ENCODE data around the gene MYO3B.
A peak's percentile ranks its signal among the peaks of the same experiment; 100 is the strongest.

Gene MYO3B

DNA sequence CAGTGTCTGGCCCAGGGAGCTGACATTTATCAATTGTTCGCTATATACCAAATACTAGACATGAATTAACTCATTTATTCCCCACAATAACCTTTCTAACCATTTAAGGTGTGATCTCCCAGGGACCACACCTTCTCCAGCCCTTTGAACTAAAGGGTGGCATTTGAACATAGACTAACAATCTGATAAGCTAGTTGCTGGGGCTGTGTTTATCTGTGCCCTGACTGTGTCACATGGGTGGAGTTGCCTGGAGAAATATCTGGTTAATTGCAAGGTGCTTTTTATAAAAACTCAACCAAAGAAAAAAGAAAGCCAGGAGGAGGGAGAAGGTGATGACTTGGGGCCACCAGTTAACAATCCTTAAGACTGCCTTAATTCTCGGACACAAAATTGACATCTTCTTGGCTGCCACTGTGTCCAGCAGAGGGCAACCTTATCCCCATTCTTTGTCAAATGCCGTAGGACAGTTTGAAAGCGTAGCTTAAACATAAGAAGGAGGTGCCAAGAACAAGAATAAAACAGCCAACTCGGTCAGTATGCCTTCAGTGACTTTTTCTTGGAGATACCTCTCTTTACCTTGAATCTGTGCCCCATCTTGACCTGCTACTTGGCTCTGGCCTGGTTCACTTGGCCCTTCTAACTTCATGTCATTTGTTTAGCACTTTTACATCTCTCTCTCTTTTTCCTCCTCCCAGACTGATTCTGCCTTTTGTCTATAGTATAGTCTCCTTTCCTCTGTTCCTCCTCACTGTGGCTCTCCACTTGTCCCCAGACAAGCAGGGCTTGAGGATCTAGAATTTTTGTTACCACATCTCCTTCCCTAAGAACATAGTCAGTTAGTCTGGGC, 183.4 kb downstream of the MYO3B start:
- DNase-seq (ENCODE audit: low read depth in 2 of 2), result peak; percentile 65 to 72
- TF ChIP-seq, protein P1, sequence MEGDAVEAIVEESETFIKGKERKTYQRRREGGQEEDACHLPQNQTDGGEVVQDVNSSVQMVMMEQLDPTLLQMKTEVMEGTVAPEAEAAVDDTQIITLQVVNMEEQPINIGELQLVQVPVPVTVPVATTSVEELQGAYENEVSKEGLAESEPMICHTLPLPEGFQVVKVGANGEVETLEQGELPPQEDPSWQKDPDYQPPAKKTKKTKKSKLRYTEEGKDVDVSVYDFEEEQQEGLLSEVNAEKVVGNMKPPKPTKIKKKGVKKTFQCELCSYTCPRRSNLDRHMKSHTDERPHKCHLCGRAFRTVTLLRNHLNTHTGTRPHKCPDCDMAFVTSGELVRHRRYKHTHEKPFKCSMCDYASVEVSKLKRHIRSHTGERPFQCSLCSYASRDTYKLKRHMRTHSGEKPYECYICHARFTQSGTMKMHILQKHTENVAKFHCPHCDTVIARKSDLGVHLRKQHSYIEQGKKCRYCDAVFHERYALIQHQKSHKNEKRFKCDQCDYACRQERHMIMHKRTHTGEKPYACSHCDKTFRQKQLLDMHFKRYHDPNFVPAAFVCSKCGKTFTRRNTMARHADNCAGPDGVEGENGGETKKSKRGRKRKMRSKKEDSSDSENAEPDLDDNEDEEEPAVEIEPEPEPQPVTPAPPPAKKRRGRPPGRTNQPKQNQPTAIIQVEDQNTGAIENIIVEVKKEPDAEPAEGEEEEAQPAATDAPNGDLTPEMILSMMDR (IDR thresholded peaks at IDR 0.05; ENCODE audit: low read depth, low read length), result peak; percentile 73
- H3K4me3 ChIP-seq (replicated peaks in 1 of 2; ENCODE audit: low read depth in 2 of 2, low read length in 2 of 2), result no peak overlapping the region

DNA sequence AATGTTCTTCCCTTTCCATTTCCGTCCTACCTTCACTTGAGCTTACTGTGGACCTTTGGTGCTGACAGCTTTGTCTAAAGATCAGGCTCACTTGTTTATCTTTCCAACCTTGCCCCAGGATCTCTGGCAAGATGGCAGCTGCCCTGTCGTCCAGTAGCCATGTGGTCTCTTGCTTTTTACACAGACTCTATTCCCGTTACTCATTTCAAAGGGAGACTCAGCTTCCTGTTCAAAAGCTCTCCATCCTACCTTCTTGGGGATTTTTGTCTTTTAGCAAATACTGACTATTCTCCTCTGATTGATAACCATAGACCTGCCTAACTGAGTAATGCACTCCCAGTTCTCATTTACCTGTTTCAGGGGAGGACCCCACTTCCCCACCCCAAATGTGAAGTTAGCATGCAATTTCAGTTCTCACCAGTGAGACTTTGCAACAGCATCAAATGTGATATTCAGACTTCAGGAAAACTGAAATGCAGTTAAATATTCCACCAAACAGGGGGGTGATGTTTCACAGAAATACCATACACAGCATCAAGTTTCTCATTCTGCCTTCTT, 184.4 kb downstream of the MYO3B start:
- DNase-seq (ENCODE audit: low read depth in 2 of 2), result no peak
- TF ChIP-seq, protein P1 (IDR thresholded peaks at IDR 0.05; ENCODE audit: low read depth, low read length), result no peak

DNA sequence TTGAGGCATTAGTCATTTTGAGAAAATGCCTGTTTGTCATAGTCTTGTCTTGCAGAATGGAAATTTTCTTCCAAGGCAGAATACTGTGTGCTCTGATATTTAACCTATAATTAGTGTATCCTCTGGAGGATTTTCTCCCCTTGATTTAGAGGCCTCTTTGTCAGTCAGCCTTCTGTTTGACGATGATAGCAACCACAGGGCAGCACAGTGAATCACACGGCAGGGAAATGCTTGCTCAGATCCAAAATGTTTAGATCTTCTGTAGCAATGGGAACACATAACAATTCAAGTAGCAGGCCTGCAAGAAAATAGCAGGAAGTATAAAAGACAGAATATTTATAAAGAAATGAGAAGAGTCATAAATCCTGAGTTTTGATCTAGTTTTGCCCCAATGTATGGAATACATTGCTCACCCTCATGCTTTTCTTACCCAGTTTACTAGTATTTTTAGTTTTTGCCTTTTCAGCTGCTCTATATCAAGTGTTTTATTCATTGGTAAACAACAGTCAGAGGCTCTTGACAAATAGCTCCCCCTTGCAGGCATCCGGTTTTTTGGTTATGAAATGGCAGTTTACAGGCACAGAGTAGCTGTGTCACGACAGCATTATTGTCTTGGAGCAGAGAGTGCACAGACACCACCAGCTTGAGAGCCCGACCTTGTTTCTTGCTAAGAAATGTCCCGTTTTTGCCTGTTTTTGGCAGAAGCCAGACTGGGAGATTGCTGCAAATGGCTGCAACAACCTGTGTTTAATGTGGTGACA, 185.1 kb downstream of the MYO3B start:
- DNase-seq (ENCODE audit: low read depth in 2 of 2), result peak in 1 of 2 donors; percentile 59
- TF ChIP-seq, protein P1 (IDR thresholded peaks at IDR 0.05; ENCODE audit: low read depth, low read length), result no peak
- no peak overlapping the region for H3K4me3 ChIP-seq (replicated peaks in 1 of 2; ENCODE audit: low read depth in 2 of 2, low read length in 2 of 2)

More for the DNA sequence above, 184.4 kb downstream of the MYO3B start:
- H3K4me3 ChIP-seq (replicated peaks in 1 of 2; ENCODE audit: low read depth in 2 of 2, low read length in 2 of 2), result no peak overlapping the region

DNA sequence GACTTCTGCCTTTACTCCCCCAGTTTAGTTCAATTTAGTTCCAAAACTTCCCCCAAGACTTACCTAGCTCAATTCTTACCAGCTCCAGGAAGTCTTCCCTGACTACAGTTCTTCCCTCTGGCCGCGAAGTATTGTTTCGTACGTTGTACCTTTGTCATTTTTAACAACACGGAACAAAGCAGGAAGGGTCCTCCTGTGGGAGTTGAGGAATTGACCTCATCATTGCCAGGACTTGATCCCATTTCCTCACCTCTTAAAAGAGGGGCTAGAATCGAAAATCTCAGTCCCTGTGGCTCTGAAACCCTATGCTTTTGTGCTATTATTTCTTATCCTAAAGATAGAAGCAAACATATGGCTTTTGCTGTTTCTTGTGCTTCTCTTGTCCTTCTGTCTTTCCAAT, 187.1 kb downstream of the MYO3B start:
- no peak for DNase-seq (ENCODE audit: low read depth in 2 of 2)
- TF ChIP-seq, protein P1 (IDR thresholded peaks at IDR 0.05; ENCODE audit: low read depth, low read length), result no peak
- no peak overlapping the region for H3K4me3 ChIP-seq (replicated peaks in 1 of 2; ENCODE audit: low read depth in 2 of 2, low read length in 2 of 2)

DNA sequence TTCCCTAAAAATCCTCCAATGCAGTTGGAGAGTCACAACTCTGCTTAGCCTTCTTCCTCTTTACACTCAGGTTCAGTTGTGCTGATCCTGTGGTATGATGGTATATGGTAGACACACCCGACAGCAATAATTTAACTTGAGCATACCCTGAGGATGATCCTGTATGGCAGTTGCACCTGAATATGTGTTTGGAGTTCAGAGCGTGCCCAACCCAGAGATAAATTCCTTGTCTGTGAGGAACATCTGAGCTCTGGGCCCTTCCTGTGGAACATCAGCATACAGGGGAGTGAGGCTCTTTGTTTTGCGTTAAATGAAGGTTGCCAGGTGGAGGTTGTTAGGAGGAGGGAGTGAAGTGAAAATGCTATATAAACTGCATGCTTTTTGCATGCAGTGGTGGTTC, 187.7 kb downstream of the MYO3B start:
- no peak overlapping the region for H3K4me3 ChIP-seq (replicated peaks in 1 of 2; ENCODE audit: low read depth in 2 of 2, low read length in 2 of 2)
- no peak for DNase-seq (ENCODE audit: low read depth in 2 of 2)
- TF ChIP-seq, protein P1 (IDR thresholded peaks at IDR 0.05; ENCODE audit: low read depth, low read length), result no peak

DNA sequence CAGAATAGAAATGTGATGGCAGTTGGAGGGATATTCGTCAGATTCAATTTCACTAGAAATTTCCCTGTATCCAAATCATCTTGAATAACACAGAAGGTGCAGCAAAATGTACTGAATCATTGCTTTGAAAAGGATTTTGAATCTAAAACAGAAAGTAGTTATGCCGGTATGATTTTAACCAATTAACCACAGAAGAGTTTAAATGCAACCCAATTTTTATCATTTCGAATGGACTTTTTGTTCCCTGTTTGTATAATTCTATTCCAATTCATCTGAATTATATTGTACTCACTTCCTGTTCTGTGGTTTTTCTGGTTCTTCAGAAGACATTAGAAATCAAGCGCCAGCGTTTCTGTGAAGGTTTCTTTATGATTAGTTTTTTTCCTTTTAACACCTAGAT, 190.4 kb downstream of the MYO3B start:
- no peak for DNase-seq (ENCODE audit: low read depth in 2 of 2)
- TF ChIP-seq, protein P1 (IDR thresholded peaks at IDR 0.05; ENCODE audit: low read depth, low read length), result no peak
- no peak overlapping the region for H3K4me3 ChIP-seq (replicated peaks in 1 of 2; ENCODE audit: low read depth in 2 of 2, low read length in 2 of 2)

Measured in cardiac fibroblast (primary cell).